Cardiac muscle cell (in vitro differentiated cells and primary cell): ENCODE data around the gene HAUS5. TPM values are rescaled to one million over a fixed set of nuclear protein-coding genes. Genes with fewer than 3 reads are reported as not detected.

Experiments used
- DNase-seq, 2 donors: peaks; one replicate each; pipeline versions ENCODE4 v3.0.0 to v3.0.0-alpha.2; 2010 to 2017; ENCODE audit warnings: low read depth in 1 of 2, low spot score in 1 of 2
- H3K27ac ChIP-seq: fragments of 200-600 bp; sonication (generic); 2 replicates; pipeline ENCODE4 v1.5.1; 2016
- H3K27me3 ChIP-seq: fragments of 200-600 bp; sonication (generic); 2 replicates; pipeline ENCODE4 v1.6.0; 2016; ENCODE audit warnings: control low read depth
- H3K36me3 ChIP-seq: fragments of 200-600 bp; sonication (generic); 2 replicates; pipeline ENCODE4 v1.5.1; 2016; ENCODE audit warnings: control low read depth
- H3K4me1 ChIP-seq: fragments of 200-600 bp; sonication (generic); 2 replicates; pipeline ENCODE4 v1.8.1; 2017; ENCODE audit warnings: low read depth, mild to moderate bottlenecking, mixed run types
- H3K4me3 ChIP-seq: fragments of 200-600 bp; sonication (generic); 2 replicates; pipeline ENCODE4 v1.5.1; 2016; ENCODE audit warnings: mild to moderate bottlenecking
- H3K9me3 ChIP-seq: fragments of 200-600 bp; sonication (generic); 2 replicates; pipeline ENCODE4 v1.5.1; 2017; ENCODE audit warnings: low read depth, mild to moderate bottlenecking, control low read depth
- polyA plus RNA-seq: library from polyadenylated mRNA; unstranded; fragments of >200 nt; fragmentation: Nextera tagmentation; extraction: Ambion mirVana; gene quantifications from 2 replicates; pipeline ENCODE4 v1.2.1, GENCODE V29; 2016
- total RNA-seq: library from RNA; depleted of rRNA; stranded (reverse); fragments of >200 nt; gene quantifications from 2 replicates; pipeline ENCODE4 v1.2.3, GENCODE V29; 2016
- TF ChIP-seq, protein P1 (sequence below): IDR thresholded peaks from 2 replicates; pipeline ENCODE4 v1.5.1; 2012; ENCODE audit warnings: low read depth, mild to moderate bottlenecking, low read length

Gene HAUS5
- total and polyA plus RNA-seq, 2 experiments from 2014 or later = 20.5 to 29.6 TPM

DNA sequence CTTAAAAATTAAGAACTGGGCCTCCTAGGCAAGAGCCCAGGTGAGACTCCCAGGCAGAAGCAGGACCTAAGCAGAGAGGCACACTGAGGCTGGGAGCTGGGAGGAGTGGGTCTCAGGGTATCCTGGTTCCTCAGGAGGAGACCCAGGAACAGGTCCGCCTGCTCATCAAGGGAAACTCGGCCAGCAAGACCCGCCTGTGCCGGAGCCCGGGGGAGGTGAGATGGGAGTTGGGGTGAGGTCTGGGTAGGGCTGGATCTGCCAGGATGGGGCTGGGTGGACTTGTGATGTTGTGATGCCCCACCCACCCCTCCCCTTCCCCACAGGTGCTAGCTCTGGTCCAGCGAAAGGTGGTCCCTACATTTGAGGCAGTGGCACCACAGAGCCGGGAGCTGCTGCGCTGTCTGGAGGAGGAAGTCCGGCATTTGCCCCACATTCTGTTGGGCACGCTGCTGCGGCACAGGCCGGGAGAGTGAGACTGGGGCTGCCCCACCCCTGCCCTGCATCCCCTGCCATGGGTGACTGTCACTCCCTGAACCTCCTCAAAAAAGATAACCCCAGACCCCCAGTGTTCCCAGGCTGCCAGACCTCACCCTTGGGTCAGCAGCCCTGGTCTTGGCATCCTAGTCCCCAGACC is 6.9 kb downstream of the HAUS5 start:
- no peaks in the 10 kb centered on the region for H3K27me3 ChIP-seq
- no peak overlapping the region for H3K27ac ChIP-seq
- no peaks in the 10 kb centered on the region for H3K36me3 ChIP-seq
- no peak overlapping the region for H3K4me3 ChIP-seq
- H3K4me1 ChIP-seq = no peaks in the 10 kb centered on the region
- no peaks in the 10 kb centered on the region for H3K9me3 ChIP-seq
- DNase-seq = no peak
- TF ChIP-seq, protein P1, sequence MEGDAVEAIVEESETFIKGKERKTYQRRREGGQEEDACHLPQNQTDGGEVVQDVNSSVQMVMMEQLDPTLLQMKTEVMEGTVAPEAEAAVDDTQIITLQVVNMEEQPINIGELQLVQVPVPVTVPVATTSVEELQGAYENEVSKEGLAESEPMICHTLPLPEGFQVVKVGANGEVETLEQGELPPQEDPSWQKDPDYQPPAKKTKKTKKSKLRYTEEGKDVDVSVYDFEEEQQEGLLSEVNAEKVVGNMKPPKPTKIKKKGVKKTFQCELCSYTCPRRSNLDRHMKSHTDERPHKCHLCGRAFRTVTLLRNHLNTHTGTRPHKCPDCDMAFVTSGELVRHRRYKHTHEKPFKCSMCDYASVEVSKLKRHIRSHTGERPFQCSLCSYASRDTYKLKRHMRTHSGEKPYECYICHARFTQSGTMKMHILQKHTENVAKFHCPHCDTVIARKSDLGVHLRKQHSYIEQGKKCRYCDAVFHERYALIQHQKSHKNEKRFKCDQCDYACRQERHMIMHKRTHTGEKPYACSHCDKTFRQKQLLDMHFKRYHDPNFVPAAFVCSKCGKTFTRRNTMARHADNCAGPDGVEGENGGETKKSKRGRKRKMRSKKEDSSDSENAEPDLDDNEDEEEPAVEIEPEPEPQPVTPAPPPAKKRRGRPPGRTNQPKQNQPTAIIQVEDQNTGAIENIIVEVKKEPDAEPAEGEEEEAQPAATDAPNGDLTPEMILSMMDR = no peak

DNA sequence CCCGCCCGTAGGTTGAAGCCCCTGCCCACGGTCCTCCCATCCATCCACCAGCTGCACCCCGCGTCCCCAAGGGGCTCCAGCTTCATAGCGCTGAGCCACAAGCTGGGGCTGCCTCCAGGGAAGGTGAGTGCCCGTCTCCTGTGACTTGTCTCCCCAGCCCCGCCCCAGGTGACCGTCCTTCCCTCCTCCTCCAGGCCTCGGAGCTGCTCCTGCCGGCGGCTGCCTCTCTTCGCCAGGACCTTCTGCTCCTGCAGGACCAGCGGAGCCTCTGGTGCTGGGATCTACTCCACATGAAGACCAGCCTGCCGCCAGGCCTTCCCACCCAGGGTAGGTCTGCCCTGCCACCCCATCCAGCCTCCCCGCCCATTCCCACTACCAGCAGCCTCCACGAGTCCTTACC is 7.5 kb downstream of the HAUS5 start:
- TF ChIP-seq, protein P1 = no peak
- DNase-seq = no peak
- Histone ChIP-seq H3K4me3 (no peak overlapping the region), H3K27me3 (no peaks in the 10 kb centered on the region), H3K4me1 (no peaks in the 10 kb centered on the region), H3K36me3 (no peaks in the 10 kb centered on the region), H3K27ac (no peak overlapping the region), H3K9me3 (no peaks in the 10 kb centered on the region)

- Histone ChIP-seq H3K4me3 (no peak overlapping the region), H3K27me3 (no peaks in the 10 kb centered on the region), H3K36me3 (no peaks in the 10 kb centered on the region), H3K9me3 (no peaks in the 10 kb centered on the region), H3K4me1 (no peaks in the 10 kb centered on the region), H3K27ac (no peak overlapping the region)
- TF ChIP-seq, protein P1 = no peak
- DNase-seq = no peak
Observed at GRCh38 chr19:35621708-35622107, 9.2 kb downstream of the HAUS5 start.

GRCh38 chr19:35622750-35623149 is 10.2 kb downstream of the HAUS5 start:
- DNase-seq = no peak
- Histone ChIP-seq H3K9me3 (no peaks in the 10 kb centered on the region), H3K27me3 (no peaks in the 10 kb centered on the region), H3K4me1 (no peaks in the 10 kb centered on the region), H3K36me3 (no peaks in the 10 kb centered on the region), H3K4me3 (no peak overlapping the region), H3K27ac (no peak overlapping the region)
- TF ChIP-seq, protein P1 = no peak

DNA sequence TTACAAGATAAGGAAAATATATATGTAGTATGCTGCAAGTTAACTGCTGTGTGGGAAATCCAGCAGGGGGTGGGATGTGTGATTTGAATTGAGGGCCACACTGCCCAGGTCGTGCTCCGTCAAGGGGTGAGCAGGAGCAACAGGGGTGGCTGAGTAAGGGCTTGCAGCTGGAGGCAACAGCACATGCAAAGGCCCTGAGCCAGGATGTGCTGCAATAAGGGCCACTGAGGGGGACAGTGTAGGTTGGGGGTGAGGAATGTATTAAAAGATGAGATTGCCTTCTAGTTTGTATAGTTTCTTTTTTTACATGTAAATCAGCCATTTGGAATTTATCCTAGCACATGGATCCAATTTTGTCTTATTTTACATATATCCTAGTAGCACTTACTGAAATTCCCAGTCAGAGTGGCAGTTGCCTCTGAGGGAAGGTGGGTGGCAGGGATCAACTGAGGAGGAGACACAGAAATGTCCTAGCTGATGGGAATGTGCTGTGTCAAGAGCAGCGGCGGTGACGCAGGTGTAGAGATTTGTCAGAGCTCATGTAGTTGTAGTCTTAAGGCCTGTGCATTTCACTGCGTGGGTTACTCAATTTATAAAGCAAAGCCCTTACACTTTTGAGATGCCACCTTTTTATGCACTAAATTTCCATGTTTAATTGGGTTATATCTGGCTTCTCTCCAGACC is 10.9 kb downstream of the HAUS5 start:
- no peak overlapping the region for H3K27ac ChIP-seq
- no peak overlapping the region for H3K4me3 ChIP-seq
- H3K36me3 ChIP-seq = no peaks in the 10 kb centered on the region
- no peaks in the 10 kb centered on the region for H3K4me1 ChIP-seq
- TF ChIP-seq, protein P1 = no peak
- DNase-seq = no peak
- H3K27me3 ChIP-seq = no peaks in the 10 kb centered on the region
- H3K9me3 ChIP-seq = no peaks in the 10 kb centered on the region
